ENCODE data around the gene SPI1.
"Not testable (repeated sequence)": the region's sequence is repeated elsewhere in the genome, so short reads cannot be mapped to it uniquely, and the experiment has no call there.

SPI1 gene

GRCh38 chr11:47337229-47337924, 41.0 kb downstream of the SPI1 start:
- DNase-seq, result peak; percentile 34

- DNase-seq, result no peak
Measured at GRCh38 chr11:47336595-47336994, 41.8 kb downstream of the SPI1 start.

GRCh38 chr11:47335733-47336132, 42.6 kb downstream of the SPI1 start:
- no peak for DNase-seq

GRCh38 chr11:47334699-47335411, 43.5 kb downstream of the SPI1 start:
- DNase-seq, result not testable (repeated sequence)

- DNase-seq, result no peak
Measured at GRCh38 chr11:47333886-47334443, 44.4 kb downstream of the SPI1 start.

- DNase-seq, result no peak
Measured at GRCh38 chr11:47333526-47333845, 44.9 kb downstream of the SPI1 start.

- DNase-seq, result no peak
Measured at GRCh38 chr11:47332791-47333525, 45.4 kb downstream of the SPI1 start.

GRCh38 chr11:47332303-47332711, 46.0 kb downstream of the SPI1 start:
- DNase-seq, result no peak

GRCh38 chr11:47331454-47332302, 46.7 kb downstream of the SPI1 start:
- no peak for DNase-seq

- DNase-seq, result peak; percentile 27
Measured at GRCh38 chr11:47329987-47330931, 48.1 kb downstream of the SPI1 start.

- no peak for DNase-seq
Measured at GRCh38 chr11:47329431-47329986, 48.8 kb downstream of the SPI1 start.

- DNase-seq, result no peak
Measured at GRCh38 chr11:47328449-47329390, 49.6 kb downstream of the SPI1 start.

- DNase-seq, result no peak
Measured at GRCh38 chr11:47327949-47328348, 50.4 kb downstream of the SPI1 start.

- DNase-seq, result peak; percentile 37
Measured at GRCh38 chr11:47327025-47327424, 51.3 kb downstream of the SPI1 start.

- DNase-seq, result no peak
Measured at GRCh38 chr11:47326198-47326597, 52.1 kb downstream of the SPI1 start.

GRCh38 chr11:47325271-47326041, 52.9 kb downstream of the SPI1 start:
- no peak for DNase-seq

- no peak for DNase-seq
Measured at GRCh38 chr11:47324520-47324919, 53.8 kb downstream of the SPI1 start.

GRCh38 chr11:47318166-47318565, 60.2 kb downstream of the SPI1 start:
- DNase-seq, result no peak

Data from NCI-H69 (cell line).